NCI-H128 (cell line): Measurements from ENCODE around the gene SOWAHB.

Source experiments
- DNase-seq: peaks from one replicate; lab custom pipeline; 2025; ENCODE audit not compliant: unreplicated experiment; lab: John Stamatoyannopoulos, UW

The SOWAHB gene, protein sequence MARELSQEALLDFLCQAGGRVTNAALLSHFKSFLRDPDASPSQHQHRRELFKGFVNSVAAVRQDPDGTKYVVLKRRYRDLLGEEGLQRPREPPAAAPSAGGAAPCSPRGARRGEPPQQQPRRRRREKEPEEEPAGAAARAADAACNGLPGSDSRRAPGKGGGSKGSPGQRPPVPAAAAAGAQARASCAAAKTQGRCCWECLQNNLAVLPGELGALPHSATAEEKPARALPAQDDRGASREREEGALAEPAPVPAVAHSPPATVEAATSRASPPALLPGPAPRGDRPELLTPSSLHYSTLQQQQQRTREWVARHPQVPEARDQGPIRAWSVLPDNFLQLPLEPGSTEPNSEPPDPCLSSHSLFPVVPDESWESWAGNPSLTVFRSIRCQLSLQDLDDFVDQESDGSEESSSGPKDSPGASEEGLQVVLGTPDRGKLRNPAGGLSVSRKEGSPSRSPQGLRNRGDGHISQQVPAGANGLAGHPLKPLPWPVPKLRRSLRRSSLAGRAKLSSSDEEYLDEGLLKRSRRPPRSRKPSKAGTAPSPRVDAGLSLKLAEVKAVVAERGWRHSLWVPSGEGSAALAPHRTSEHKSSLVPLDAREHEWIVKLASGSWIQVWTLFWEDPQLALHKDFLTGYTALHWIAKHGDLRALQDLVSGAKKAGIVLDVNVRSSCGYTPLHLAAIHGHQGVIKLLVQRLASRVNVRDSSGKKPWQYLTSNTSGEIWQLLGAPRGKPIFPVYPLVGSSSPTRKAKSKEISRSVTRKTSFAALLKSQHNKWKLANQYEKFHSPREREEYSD

DNA sequence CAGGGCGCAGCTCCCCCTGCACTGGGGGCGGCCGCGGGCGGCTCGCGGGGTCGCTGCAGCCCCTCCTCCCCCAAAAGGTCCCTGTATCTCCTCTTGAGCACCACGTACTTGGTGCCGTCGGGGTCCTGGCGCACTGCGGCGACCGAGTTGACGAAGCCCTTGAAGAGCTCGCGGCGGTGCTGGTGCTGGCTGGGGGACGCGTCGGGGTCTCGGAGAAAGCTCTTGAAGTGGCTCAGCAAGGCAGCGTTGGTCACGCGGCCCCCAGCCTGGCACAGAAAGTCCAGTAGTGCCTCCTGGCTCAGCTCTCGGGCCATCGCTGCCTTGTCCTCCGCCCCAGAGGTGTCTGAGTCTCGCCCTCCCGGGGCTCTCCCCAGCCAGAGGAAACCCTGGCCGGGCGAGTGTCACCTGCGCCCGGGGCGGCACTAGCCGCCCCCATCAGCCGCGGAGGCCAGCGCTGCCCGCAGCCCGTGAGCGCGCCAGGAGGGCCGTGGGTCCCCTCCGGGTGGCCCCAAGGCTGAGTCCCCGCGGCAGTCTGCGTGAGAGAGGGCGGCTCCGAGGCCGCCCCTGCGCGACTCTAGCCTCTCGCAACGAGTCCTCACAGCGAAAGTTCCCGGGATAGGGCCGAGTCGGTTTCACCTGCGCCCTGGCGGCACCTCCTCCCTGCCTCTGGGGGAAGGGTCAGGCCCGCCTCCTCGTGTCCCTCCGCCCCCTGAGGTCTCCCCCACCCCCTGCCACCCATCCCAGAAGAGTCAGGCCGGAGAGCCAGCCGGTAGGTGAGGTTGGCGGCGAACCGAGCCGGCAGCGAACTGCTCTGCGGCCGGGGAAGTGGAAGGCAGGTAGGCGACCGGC, at the start of gene SOWAHB:
Gene SOWAHB (minus strand): TSS at position 609 of the 849 bp plus-strand sequence. CDS start 295 bp downstream, at position 314.
- DNase-seq, result no peak

DNA sequence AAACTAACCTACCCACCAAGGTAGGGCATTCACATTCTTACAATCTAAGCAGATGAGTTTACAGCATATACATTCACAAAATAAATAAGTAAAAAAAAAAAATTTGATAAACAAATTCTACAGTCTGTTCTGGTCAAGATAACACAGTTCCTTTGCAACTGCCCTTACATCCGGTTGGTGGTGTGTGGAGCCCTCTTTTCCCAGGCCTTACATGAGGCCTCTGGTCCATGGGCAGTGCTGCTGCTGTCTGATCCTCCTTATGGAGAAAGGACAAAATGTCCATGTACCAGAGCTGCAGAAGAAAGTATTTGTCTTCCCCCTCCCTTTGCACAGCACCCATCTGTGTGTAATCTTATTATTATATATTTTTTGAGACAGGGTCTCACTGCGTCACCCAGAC, 49.4 kb upstream of the SOWAHB start:
- no peak for DNase-seq

DNA sequence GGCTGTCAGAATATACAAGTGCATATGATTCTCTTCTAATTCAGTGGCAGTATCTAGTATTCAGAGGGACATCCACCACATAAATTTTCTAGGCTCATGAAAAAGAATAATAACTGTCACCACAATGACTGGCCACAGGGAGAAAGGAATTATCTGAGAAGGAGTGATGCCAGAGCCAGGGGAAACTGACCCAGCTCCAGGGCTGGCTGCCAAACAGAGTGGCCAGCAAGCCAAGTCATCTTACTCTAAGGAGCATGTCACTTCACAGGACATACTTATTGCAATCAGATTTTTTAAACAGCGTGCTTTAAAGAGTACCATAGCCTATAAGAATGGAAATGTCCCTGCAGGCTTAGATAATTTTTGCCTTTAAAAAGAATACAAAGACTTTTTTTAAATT, 45.8 kb upstream of the SOWAHB start:
- DNase-seq, result no peak

GRCh38 chr4:76943129-76943620, 45.2 kb upstream of the SOWAHB start:
- DNase-seq, result no peak

DNA sequence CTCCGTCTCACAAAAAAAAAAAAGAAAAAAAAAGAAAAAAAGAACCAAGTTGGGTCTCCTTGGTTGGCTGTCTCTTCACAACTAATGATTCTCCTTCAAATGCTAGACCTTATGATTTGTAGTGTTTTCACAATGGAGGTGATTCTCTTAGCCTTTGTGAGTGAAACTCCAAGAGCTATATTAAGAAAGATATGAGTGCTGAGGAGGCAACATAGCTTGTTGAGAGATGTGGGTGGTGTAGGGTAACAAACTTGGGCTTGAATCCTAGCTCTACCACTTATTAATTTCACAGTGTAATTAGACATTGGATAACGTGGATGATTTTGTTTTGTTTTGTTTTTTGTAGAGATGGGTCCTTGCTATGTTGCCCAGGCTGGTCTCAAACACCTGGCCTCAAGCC, 41.2 kb upstream of the SOWAHB start:
- no peak for DNase-seq

DNA sequence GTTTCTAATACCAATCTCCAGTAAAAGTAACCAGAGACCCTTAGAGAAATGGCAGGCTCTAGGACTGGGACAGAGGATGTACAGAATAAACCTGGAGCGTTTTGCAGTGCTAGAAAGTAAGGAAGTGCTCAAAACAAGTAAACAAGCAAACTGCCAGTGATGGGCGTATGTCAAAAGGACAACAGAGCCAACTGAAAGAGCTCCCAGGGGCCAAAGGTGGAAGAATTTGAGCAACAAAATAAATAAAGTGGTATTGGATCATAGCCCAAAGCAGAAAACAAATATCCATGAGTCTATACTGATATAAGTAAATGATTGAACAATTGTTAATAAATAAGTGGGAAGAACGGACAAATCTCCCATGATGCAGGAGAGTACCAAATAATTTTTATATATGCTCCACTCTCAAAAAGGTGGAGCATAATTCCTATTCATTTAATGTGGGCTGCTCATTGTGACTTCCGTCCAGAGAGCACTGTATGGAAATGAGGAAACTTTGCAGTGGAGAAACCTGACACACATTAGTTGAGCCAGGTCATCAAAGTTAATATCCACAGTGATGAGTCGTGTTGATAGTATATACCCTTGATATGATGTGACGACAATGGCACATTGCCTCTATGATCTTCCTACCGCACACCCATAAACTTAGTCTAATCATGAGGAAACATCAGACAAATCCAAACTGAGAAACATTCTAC, 33.8 kb upstream of the SOWAHB start:
- DNase-seq, result no peak

- no peak for DNase-seq
These were observed 33.1 kb upstream of the SOWAHB start for GRCh38 chr4:76931087-76931486.

DNA sequence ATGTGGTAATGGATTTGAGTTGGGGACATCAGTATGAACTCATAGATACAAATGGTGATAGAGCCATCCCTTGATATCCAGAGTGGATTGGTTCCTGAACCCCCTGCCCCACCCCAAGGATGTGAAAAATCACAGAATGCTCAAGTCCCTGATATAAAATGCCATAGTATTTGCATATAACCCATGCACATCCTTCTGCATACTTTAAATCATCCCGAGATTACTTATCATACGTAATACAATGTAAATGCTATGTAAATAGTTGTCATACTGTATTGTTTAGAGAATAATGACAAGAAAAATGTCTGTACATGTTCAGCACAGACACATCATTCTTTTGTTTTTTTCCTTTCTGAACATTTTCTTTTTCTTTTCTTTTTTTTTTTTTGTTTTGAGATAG, 32.7 kb upstream of the SOWAHB start:
- no peak for DNase-seq

GRCh38 chr4:76926841-76927240, 28.9 kb upstream of the SOWAHB start:
- DNase-seq, result no peak

DNA sequence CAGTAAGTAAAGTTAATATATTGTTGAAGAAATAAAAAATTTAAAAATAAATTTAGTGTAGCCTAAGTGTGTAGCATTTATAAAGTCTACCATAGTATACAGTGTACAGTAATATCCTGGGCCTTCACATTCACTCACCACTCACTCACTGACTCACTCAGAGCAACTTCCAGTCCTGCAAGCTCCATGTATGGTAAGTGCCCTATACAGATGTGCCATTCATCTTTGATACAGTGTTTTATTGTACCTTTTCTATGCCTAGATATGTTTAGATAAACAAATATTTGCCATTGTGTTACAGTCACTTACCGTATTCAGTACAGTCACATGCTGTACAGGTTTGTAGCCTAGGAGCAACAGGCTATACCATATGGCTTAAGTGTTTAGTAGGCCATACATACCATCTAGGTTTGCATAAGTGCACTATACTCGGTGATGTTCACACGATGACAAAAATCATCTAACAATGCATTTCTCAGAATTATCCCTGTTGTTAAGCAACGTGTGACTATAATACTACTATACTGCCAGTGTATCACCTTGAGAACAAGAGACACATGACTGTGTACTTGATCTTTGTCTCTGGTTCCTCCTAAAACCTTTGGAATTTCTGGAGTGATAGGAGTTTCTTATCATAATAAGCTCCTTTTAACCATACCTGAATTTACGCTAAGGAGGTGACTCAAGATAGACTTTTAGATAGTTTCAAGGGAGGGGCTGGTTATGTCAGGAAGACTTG, 25.8 kb upstream of the SOWAHB start:
- DNase-seq, result no peak

- DNase-seq, result no peak
These were observed 22.8 kb upstream of the SOWAHB start for GRCh38 chr4:76920715-76921114.

GRCh38 chr4:76909711-76910110, 11.8 kb upstream of the SOWAHB start:
- no peak for DNase-seq

- DNase-seq, result no peak
These were observed 7.6 kb upstream of the SOWAHB start for GRCh38 chr4:76905521-76905920.

DNA sequence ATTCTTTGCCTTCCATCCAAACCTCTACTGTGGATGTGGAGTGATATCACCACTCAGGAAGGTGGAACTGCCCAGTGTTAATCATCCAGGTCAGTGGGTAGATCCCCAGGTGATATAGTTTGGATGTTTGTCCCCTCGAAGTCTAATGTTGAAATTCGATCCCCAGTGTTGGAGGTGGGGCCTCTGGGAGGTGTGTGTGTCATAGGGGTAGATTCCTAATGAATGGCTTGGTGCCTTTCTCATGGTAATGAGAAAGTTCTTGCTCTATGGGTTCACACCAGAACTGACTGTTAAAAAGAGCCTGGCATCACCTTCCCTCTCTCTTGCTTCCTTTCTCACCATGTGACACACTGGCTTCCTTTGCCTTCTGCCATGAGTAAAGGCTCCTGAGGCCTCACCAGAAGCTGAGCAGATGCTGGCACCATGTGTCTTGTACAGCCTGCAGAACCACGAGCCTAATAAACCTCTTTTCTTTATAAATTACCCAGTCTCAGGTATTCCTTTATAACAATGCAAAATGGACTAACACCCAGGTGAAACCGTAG, 6.8 kb upstream of the SOWAHB start:
- no peak for DNase-seq

DNA sequence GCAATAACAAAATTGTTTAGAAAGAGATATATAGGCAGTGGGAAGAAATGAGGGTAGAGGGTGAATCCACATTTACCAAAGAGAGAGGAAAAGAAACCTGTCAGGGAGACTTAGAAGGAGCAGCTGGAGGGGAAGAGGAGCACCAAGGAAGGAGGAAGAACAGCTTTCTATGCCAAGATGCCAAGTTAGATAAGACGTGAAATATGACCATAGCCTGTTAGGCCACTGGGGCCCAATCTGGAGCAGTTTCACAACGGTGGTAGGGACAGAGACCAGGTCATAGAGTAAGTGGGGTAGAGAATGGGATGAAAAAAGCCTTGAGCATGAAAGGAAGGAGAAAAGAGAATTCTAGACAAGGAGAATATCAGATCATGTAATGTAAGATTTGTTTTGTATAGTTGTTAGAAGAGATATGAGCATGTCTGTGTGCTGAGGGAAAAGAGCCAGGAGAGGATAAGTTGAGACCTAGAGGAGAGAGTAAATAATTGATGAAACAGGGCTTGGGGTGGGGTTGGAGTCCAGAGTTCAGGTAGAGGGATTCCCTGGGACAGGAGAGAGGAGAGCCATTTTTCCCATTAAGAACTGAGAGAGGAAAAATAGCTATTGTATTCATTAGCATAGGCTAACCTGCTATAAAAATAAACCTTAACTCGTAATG, 4.4 kb upstream of the SOWAHB start:
- DNase-seq, result no peak

- DNase-seq, result no peak
These were observed 1.2 kb upstream of the SOWAHB start for GRCh38 chr4:76898949-76899645.

GRCh38 chr4:76898385-76898692, 395 bp upstream of the SOWAHB start:
- DNase-seq, result no peak

- no peak for DNase-seq
These were observed 1.1 kb downstream of the SOWAHB start for GRCh38 chr4:76896614-76897535.
